ENCODE results near the gene TOR3A.

- no peak for TF ChIP-seq CTCF (IDR thresholded peaks at IDR 0.05; ENCODE audit: insufficient read depth, low read length)
- TF ChIP-seq REST (IDR thresholded peaks at IDR 0.05; ENCODE audit: insufficient replicate concordance, low read depth), result no peak
- no peak for TF ChIP-seq POLR2AphosphoS5 (IDR thresholded peaks at IDR 0.05; ENCODE audit: low read depth)
- no peak for TF ChIP-seq GABPA (IDR thresholded peaks at IDR 0.05; ENCODE audit: low read depth)
- no peak for TF ChIP-seq SPI1 (IDR thresholded peaks at IDR 0.05; ENCODE audit: borderline replicate concordance, low read depth)
Observed at GRCh38 chr1:179077396-179077795, 4.5 kb upstream of the TOR3A start.
